WERI-Rb-1 (cell line): ENCODE measurements around the gene NUP37.
"Not testable (repeated sequence)": the region's sequence is repeated elsewhere in the genome, so short reads cannot be mapped to it uniquely, and the experiment has no call there.

Source experiments
- DNase-seq: peaks from one replicate; pipeline ENCODE4 v3.0.0-alpha.2; 2020
- H3K27ac ChIP-seq: fragments of 250-450 bp; sonication (Bioruptor Pico); 2 replicates; pipeline ENCODE4 v1.5.1; 2020; ENCODE audit warnings: mild to moderate bottlenecking, moderate library complexity
- H3K27me3 ChIP-seq: fragments of 250-450 bp; sonication (Bioruptor Pico); 2 replicates; pipeline ENCODE4 v1.5.1; 2021; ENCODE audit warnings: mild to moderate bottlenecking, low read depth, moderate library complexity; ENCODE audit not compliant: insufficient read depth, severe bottlenecking
- H3K36me3 ChIP-seq: fragments of 250-450 bp; sonication (Bioruptor Pico); 2 replicates; pipeline ENCODE4 v1.5.1; 2020; ENCODE audit warnings: mild to moderate bottlenecking, moderate library complexity
- H3K4me3 ChIP-seq: 2 replicates; pipeline ENCODE4 v1.5.1; 2011; ENCODE audit warnings: low read depth, mild to moderate bottlenecking, control low read depth, low read length
- H3K9me3 ChIP-seq: fragments of 250-450 bp; sonication (Bioruptor Pico); 2 replicates; pipeline ENCODE4 v1.5.1; 2021; ENCODE audit warnings: mild to moderate bottlenecking, moderate library complexity; ENCODE audit not compliant: severe bottlenecking
- CTCF ChIP-seq: IDR thresholded peaks from 2 replicates; pipeline ENCODE4 v1.5.1; 2011; ENCODE audit warnings: low read depth, mild to moderate bottlenecking, control low read depth, inconsistent platforms, low read length

The NUP37 gene

GRCh38 chr12:102130720-102131119, 10.8 kb upstream of the NUP37 start:
- peaks cover 25% of the 10 kb centered on the region; the same call in 1 of the 2 replicates for H3K36me3 ChIP-seq
- DNase-seq = not testable (repeated sequence)

GRCh38 chr12:102121328-102121727, 1.4 kb upstream of the NUP37 start:
- not testable (repeated sequence) for DNase-seq, H3K4me3 ChIP-seq, H3K9me3 ChIP-seq, H3K27me3 ChIP-seq, H3K27ac ChIP-seq
- peaks cover 43% of the 10 kb centered on the region for H3K36me3 ChIP-seq

More at GRCh38 chr12:102130720-102131119, 10.8 kb upstream of the NUP37 start:
- H3K27ac ChIP-seq, H3K9me3 ChIP-seq, H3K4me3 ChIP-seq, H3K27me3 ChIP-seq: not testable (repeated sequence)

GRCh38 chr12:102120886-102121285, 972 bp upstream of the NUP37 start:
- TF ChIP-seq CTCF = no peak
- peak overlapping the region; percentile 93; the same call in 1 of the 2 replicates for H3K27ac ChIP-seq
- H3K9me3 ChIP-seq = no peaks in the 10 kb centered on the region
- no peaks in the 10 kb centered on the region for H3K27me3 ChIP-seq
- H3K4me3 ChIP-seq = peak overlapping the region; percentile 70
- H3K36me3 ChIP-seq = peaks cover 42% of the 10 kb centered on the region
- no peak for DNase-seq

- no peak for DNase-seq
- Histone ChIP-seq H3K27ac (peak overlapping the region; percentile 93), H3K36me3 (peaks cover 41% of the 10 kb centered on the region), H3K27me3 (no peaks in the 10 kb centered on the region), H3K9me3 (no peaks in the 10 kb centered on the region), H3K4me3 (peak overlapping the region; percentile 70)
- TF ChIP-seq CTCF = no peak
Measured at GRCh38 chr12:102120564-102120873, 605 bp upstream of the NUP37 start.

DNA sequence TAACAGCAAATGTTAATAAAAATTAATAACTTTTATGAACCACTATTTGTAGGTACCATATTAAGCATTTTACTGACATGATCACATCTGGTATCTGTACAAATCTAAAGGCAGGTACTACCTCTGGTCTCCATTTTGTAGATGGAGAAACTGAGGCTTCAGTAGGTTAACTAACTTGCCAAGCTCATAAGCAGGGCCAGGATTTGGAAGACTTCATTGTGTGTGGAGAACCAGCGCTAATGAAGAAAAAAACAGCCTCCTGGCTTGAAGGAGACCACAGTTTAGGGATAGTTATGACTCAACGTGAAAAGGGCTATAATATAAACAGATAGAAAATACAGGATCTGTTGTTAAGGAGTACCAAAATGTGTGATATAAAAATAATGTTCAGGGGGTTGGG, 1.0 kb downstream of the NUP37 start:
- no peaks in the 10 kb centered on the region for H3K27me3 ChIP-seq
- TF ChIP-seq CTCF = no peak
- DNase-seq = no peak
- no peak overlapping the region for H3K27ac ChIP-seq
- H3K36me3 ChIP-seq = peaks cover 35% of the 10 kb centered on the region
- no peaks in the 10 kb centered on the region for H3K9me3 ChIP-seq
- no peak overlapping the region for H3K4me3 ChIP-seq

GRCh38 chr12:102116392-102116791, 3.5 kb downstream of the NUP37 start:
- H3K36me3 ChIP-seq = peaks cover 39% of the 10 kb centered on the region
- no peak for TF ChIP-seq CTCF
- no peak overlapping the region for H3K4me3 ChIP-seq
- no peak overlapping the region for H3K27ac ChIP-seq
- H3K27me3 ChIP-seq = no peaks in the 10 kb centered on the region
- H3K9me3 ChIP-seq = no peaks in the 10 kb centered on the region
- no peak for DNase-seq

DNA sequence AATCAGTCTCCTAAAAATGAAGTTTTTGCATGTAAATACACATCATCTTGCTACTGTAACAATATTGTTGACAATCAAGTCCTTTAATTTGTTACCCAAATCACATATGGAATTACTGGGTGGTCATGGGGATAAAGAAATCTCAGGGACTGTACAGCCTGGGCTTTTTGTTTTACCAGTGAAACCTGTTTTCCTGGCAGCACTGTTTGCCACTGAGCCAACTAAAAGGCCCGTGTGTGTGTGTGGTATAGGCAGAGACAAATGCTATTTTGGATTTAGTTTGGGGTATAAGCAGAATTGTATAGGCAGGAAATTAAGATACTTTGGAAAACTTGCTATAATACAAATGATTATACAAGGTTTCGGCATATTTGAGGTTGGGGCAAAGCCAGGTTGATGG, 5.7 kb downstream of the NUP37 start:
- DNase-seq = no peak
- peaks cover 43% of the 10 kb centered on the region for H3K36me3 ChIP-seq
- no peak for TF ChIP-seq CTCF

More for the DNA sequence above, 5.7 kb downstream of the NUP37 start:
- Histone ChIP-seq H3K4me3 (no peak overlapping the region), H3K27me3 (no peaks in the 10 kb centered on the region), H3K27ac (no peak overlapping the region), H3K9me3 (no peaks in the 10 kb centered on the region)
